Right renal cortex interstitium (tissue), 3 donors: ENCODE results near the gene SNAP91. TPM values are rescaled to one million over a fixed set of nuclear protein-coding genes. Genes with fewer than 3 reads are reported as not detected.
"Not testable (repeated sequence)": the region's sequence is repeated elsewhere in the genome, so short reads cannot be mapped to it uniquely, and the experiment has no call there.

Experiments used
- DNase-seq, 3 donors: peaks; one replicate each; pipeline ENCODE4 v3.0.0-alpha.2; 2013; ENCODE audit warnings: low read depth in 3 of 3, low spot score in 2 of 3
- polyA plus RNA-seq, 3 donors: library from polyadenylated mRNA; unstranded; fragments of 120-200 nt; gene quantifications; one replicate each; pipeline ENCODE4 v1.2.1, GENCODE V29; 2013; ENCODE audit not compliant: insufficient read length in 3 of 3

SNAP91 gene
- polyA plus RNA-seq, 3 donors = 0.54 to 0.75 (median 0.57) TPM

- DNase-seq = not testable (repeated sequence)
Measured at GRCh38 chr6:83550482-83550881, 158.4 kb downstream of the SNAP91 start.

DNA sequence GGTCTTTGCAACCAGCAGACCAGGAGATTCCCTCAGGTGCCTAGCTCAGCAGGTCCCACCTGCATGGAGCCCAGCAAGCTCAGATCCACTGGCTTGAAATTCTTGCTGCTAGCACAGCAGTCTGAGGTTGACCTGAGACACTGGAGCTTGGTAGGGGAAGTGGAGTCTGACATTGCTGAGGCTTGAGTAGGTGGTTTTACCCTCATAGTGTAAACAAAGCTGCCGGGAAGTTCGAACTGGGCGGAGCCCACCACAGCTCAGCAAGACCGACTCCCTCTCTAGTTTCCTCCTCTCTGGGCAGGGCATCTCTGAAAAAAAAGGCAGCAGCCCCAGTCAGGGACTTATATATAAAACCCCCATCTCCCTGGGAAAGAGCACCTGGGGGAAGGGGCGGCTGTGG lies 162.3 kb downstream of the SNAP91 start:
- no peak for DNase-seq

- DNase-seq = no peak
Measured at GRCh38 chr6:83539678-83540077, 169.2 kb downstream of the SNAP91 start.

- DNase-seq = no peak
Measured at GRCh38 chr6:83536647-83537589, 172.0 kb downstream of the SNAP91 start.

- DNase-seq = no peak
Measured at GRCh38 chr6:83536034-83536646, 172.8 kb downstream of the SNAP91 start.

DNA sequence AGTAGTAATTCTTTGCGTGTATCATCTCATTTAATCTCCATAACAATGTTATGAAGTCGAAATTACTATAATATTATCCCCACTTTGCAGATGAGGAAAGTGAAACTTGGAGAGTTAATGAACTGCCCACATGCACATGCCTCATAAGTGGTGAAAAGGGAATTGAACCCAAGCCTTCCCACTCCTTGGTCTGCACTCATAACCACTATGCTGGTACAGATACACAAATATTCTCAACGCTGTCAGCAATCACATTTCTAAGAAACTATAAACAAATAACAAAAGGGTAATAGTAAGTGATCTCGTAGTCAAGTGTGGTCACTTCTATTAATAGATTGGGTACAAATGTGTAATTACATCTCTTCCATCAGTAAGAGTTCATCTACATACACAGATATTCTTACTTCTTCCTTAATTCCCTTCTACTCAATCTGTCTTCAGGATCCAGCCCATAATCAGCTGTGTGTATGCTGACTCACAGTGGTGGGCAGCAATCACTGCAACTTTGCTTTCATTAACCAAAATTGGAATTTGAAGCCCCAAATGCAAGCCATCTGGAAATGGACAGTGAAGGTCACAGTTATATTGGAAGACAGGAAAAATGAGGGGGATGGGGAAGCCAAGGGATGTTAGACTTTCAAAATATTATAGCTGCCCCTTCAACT lies 190.0 kb downstream of the SNAP91 start:
- no peak for DNase-seq

DNA sequence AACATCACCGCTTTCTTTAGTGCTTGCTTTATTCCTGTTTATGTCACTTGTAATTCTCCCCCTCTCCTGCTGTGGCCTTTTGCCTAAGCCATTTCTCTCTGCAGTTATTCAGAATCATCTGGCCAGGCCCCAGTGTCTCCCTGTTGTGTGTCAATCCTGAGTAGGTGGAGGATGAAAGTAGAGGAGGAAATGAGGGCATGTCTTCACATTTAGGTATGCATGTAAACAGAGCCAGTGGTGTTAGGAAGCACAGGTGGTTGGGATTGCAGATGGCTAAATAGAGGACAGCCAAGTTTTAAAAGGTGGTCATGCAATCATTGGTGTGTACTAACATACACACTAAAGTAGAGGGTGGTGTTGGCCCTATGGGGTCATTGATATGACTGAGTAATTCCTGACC lies 191.4 kb downstream of the SNAP91 start:
- DNase-seq = no peak

DNA sequence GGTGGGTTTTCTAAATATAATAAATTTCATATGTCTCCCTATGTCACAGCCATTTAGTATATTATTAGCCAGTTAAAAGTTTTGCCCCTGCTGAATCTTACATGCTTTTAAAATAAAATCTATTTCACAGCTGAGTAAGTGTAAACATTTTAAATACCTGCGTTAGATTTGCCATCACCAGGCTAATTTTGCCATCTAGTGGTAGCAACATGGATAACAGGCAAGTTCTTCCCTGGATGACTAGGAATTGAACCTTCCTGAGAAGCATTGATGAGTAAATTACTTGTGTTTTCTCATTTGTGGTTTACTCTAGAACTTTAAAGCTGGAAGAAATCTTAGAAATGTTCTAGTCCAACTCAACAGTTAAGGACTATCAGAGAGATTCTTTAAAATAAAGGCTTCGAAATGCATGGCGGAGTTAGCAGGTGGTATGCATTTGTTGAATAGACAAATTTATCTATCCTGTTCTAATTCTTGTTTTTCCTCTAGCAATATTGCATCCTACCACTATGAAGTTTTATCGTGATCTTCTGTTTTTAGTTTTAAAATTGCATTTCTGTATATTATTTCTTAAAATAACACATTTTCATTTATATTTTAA lies 193.9 kb downstream of the SNAP91 start:
- DNase-seq = peak; percentile 25 to 43 (median 30)

DNA sequence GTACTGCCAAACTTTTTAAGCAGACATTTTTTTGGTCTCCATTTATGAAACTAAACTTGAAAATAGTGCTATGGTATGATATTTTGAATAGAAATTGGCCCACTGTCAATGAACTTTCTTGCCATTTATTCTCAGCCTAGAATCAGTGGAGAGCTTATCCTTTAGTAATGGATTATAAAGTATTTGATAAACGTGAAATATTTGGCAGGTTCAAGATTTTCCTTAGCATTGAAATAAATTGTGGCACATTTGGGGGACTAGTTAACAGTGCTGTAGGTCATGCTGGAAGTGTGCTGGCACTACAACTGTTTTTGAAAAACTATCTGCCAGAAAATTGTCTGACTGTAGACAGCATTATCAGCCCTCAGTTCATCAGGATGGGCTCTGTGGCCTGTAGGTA lies 194.4 kb downstream of the SNAP91 start:
- DNase-seq = no peak

GRCh38 chr6:83511901-83512681 lies 196.8 kb downstream of the SNAP91 start, which contains the start of gene PRSS35:
Gene PRSS35 (plus strand): TSS chr6:83512534. CDS start chr6:83523442, 10,908 bp downstream.
- peak; percentile 23 to 50 (median 45) for DNase-seq

- DNase-seq = no peak
Measured at GRCh38 chr6:83511266-83511665, 197.6 kb downstream of the SNAP91 start.

- no peak for DNase-seq
Measured at GRCh38 chr6:83510791-83511190, 198.1 kb downstream of the SNAP91 start.

DNA sequence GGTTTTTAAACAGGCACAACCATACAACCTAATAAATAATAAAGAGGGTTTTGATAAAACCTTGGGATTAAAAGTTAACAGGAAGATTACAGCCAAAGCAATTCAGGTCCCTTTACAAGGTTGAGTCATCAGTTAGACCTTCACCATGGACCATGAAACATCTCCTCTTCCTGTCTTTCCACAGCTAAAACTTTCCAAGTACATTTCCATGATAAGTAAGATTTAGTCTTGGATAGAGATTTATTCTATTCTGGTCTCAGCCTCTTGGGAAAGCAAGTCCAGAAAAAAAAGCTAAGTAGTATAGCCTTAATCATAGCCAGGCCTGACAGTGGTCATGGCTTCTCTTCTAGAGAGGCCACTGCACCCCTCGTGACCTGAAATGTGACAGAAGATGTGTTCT lies 199.5 kb downstream of the SNAP91 start:
- DNase-seq = no peak

GRCh38 chr6:83505356-83505755 lies 203.5 kb downstream of the SNAP91 start:
- DNase-seq = no peak

Other genes starting within 250 kb of the SNAP91 start
- gene PRSS35, start 196.6 kb downstream of the SNAP91 start, polyA plus RNA-seq = 10 to 100 TPM; 36.9 to 47.8 (median 43.0) TPM
- gene RIPPLY2, start 144.3 kb upstream of the SNAP91 start, polyA plus RNA-seq = under 1 TPM in 1 of 3 donors, not detected in 2; 0.10 TPM
- gene CYB5R4, start 150.6 kb upstream of the SNAP91 start, polyA plus RNA-seq = 10 to 100 TPM in 2 of 3 donors, 1 to 10 TPM in 1; 9.6 to 12.2 (median 10.2) TPM